Hair follicle dermal papilla cell (primary cell): ENCODE results near the gene PAN3. TPM values are rescaled to one million over a fixed set of nuclear protein-coding genes. Genes with fewer than 3 reads are reported as not detected.

Source experiments
- small RNA-seq: library from RNA; depleted of rRNA; stranded (forward); fragments of <200 nt; gene quantifications from one replicate; pipeline ENCODE3, GENCODE V24; 2012
- total RNA-seq: library from RNA; depleted of rRNA; stranded (reverse); fragments of >200 nt; gene quantifications from 2 replicates; pipeline ENCODE4 v1.2.3, GENCODE V29; 2012

The PAN3 gene, protein sequence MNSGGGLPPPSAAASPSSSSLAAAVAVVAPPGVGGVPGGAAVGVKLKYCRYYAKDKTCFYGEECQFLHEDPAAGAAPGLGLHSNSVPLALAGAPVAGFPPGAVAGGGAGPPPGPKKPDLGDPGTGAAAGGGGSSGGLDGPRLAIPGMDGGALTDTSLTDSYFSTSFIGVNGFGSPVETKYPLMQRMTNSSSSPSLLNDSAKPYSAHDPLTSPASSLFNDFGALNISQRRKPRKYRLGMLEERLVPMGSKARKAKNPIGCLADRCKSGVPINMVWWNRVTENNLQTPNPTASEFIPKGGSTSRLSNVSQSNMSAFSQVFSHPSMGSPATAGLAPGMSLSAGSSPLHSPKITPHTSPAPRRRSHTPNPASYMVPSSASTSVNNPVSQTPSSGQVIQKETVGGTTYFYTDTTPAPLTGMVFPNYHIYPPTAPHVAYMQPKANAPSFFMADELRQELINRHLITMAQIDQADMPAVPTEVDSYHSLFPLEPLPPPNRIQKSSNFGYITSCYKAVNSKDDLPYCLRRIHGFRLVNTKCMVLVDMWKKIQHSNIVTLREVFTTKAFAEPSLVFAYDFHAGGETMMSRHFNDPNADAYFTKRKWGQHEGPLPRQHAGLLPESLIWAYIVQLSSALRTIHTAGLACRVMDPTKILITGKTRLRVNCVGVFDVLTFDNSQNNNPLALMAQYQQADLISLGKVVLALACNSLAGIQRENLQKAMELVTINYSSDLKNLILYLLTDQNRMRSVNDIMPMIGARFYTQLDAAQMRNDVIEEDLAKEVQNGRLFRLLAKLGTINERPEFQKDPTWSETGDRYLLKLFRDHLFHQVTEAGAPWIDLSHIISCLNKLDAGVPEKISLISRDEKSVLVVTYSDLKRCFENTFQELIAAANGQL
- 31.5 and 35.2 TPM in 2 replicates for total RNA-seq

DNA sequence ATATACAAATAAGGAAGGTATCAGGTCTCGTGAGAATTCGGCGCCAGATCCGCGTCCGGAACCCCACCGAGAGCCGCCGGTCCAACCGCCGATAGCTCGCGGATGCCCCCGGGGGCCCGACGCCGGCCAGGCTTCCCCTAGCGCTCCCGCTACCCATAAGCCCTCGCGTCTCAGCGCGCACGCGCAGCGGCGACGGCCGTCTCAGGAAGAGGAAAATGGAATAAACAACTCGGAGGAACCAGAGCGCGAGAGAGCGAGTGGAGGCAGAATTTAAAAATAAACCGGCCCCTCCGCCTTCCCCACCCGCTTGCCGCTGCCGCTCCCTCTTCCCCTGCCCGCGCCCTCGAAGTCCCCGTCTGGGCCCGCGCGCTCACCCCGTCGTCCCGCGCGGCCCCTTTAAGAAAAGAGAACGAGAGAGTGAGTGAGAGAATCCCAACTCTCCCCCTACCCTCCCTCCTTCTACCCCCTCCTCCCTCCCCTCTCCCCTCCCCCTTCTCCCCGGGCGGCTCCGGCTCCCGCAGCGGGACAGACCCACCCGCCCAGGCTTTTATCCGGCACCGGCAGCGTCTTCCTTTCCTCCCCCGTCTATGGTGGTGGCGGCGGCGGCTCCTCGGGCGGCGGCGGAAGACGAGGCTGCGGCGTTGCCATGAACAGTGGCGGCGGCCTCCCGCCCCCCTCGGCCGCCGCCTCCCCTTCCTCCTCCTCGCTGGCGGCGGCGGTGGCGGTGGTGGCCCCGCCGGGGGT lies at the start of gene PAN3:
Gene PAN3, plus strand, starts transcription at position 534 of the 744 bp plus-strand sequence. Its CDS starts 113 bp downstream, at position 647.

DNA sequence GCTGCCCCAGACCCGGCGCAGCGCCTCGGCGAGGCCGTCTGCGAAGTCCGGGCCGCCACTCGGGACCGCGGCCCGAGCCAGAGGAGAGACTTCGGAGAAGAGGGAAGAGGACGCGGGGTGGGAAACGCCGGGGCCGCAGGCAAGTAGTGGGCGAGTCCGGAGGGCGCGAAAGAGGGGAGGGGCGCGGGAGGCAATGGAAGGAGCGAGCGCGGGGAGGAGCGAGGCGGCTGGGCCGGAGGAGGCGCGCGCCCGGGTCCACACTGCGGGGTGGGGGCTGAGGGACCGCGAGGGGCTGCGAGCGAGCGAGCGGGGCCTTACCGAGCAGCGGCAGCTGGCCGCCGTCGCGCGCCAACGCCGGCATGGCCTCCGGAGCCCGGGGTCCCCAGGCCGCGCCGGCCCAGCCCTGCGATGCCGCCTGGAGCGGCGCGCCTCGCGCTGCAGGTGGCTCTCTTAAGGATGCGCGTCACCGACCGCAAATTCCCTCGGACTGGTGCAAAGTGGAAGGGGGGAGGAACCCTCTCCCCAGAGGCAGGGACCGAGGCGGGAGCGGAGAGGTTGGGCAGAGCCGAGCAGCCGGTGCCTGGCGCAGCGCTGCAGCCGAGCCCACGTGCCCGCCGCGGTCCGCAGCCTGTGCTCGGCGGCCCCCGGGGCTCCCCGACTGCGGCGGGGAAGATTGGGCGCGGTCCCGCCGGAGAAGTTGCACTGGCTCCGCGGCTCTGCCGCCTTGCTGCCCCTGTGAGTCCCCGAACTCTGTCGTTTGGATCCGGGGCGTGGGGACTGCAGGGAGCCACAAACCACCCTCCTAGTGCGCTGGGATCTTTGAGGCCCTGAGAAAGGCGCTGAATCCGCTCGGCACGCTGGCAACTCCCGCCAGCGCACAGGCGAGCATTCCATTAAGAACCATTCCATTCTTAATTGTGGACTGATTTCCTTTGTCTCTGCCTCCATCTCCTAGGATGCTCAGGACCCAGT lies 37.9 kb upstream of the PAN3 start, which contains the start of gene FLT3:
Gene FLT3, minus strand, starts transcription at position 427 of the 972 bp plus-strand sequence. Its CDS starts 66 bp downstream, at position 361.

Small RNA genes lying within 50 kb of the gene (small RNA-seq; reads per million reads assigned to genes)
- not detected for gene RNU6-82P

Other genes starting within 250 kb of the PAN3 start
- gene PDX1, start 218.5 kb upstream of the PAN3 start, total RNA-seq = not detected in 2 replicates
- not detected in 2 replicates for gene CDX2, start 169.2 kb upstream of the PAN3 start, total RNA-seq
- not detected in 2 replicates for gene URAD, start 149.9 kb upstream of the PAN3 start, total RNA-seq
- under 0.01 TPM in 1 of 2 replicates, not detected in the other for gene FLT3, start 38.0 kb upstream of the PAN3 start, total RNA-seq